ENCODE data around the gene TRIP6.

The TRIP6 gene

GRCh38 chr7:100823140-100823525, 44.1 kb upstream of the TRIP6 start (continued):
- no peak for TF ChIP-seq ZNF114 (tag by site-specific recombination; IDR thresholded peaks at IDR 0.05)
- TF ChIP-seq ZNF184 (tag by site-specific recombination; IDR thresholded peaks at IDR 0.05) = no peak

- H3K27ac ChIP-seq (ENCODE audit: extremely low read depth, low read depth, low read length) = no peak overlapping the region
- peaks cover 20 to 53% of the 10 kb centered on the region in 2 experiments; a peak in 2 of 3 replicates for H3K36me3 ChIP-seq (ENCODE audit: control insufficient read depth in 2 of 2, insufficient read depth in 1 of 2, low read length in 2 of 2)
- ChIA-PET POLR2A (no interaction called here), CTCF (interaction anchor here (0.7 to 0.8 kb wide), 2 partner anchors 117 to 149 kb away, joined by 3 read pairs; partner anchors contain the start of gene POP7)
- H3K4me1 ChIP-seq (ENCODE audit: control insufficient read depth, insufficient read depth, low read length) = no peaks in the 10 kb centered on the region
- TF ChIP-seq ZNF639 (tag by site-specific recombination; IDR thresholded peaks at IDR 0.05) = no peak
- TF ChIP-seq ZNF514 (tag by site-specific recombination; IDR thresholded peaks at IDR 0.05) = no peak
- TF ChIP-seq ZSCAN30 (tag by site-specific recombination; IDR thresholded peaks at IDR 0.05) = no peak
- TF ChIP-seq SP3 (tag by site-specific recombination; IDR thresholded peaks at IDR 0.05) = no peak
- no peak for TF ChIP-seq ZNF140 (tag by site-specific recombination; IDR thresholded peaks at IDR 0.05)
- no peak for TF ChIP-seq ZNF704 (tag by site-specific recombination; IDR thresholded peaks at IDR 0.05)
- no peak for TF ChIP-seq ZNF211 (tag by site-specific recombination; IDR thresholded peaks at IDR 0.05; ENCODE audit: low read depth)
- TF ChIP-seq ZNF174 (tag by site-specific recombination; IDR thresholded peaks at IDR 0.05) = no peak
- TF ChIP-seq ZNF623 (tag by site-specific recombination; IDR thresholded peaks at IDR 0.05) = no peak
- TF ChIP-seq ZBTB6 (tag by site-specific recombination; IDR thresholded peaks at IDR 0.05) = no peak
- no peak for TF ChIP-seq ZNF10 (tag by site-specific recombination; IDR thresholded peaks at IDR 0.05)
- TF ChIP-seq ZNF18 (tag by site-specific recombination; IDR thresholded peaks at IDR 0.05) = no peak
- TF ChIP-seq ZNF239 (tag by site-specific recombination; IDR thresholded peaks at IDR 0.05) = no peak
- no peak for TF ChIP-seq ZBTB44 (tag by site-specific recombination; IDR thresholded peaks at IDR 0.05)
- no peak for TF ChIP-seq ZBTB21 (tag by site-specific recombination; IDR thresholded peaks at IDR 0.05)
- no peak for TF ChIP-seq ZNF654 (tag by site-specific recombination; IDR thresholded peaks at IDR 0.05; ENCODE audit: low read depth)
- TF ChIP-seq ZBTB7A (tag by site-specific recombination; IDR thresholded peaks at IDR 0.05; ENCODE audit: low read depth) = no peak
- TF ChIP-seq REST (tag by site-specific recombination; IDR thresholded peaks at IDR 0.05) = no peak
- no peak overlapping the region for H3K4me3 ChIP-seq (ENCODE audit: low read depth, low read length)
- no peaks in the 10 kb centered on the region for H3K9me3 ChIP-seq (ENCODE audit: control insufficient read depth, insufficient read depth, low read depth, low read length)
Observed at GRCh38 chr7:100823534-100823933, 43.7 kb upstream of the TRIP6 start.
